Measurements from ENCODE around the gene CAPS2.

Gene CAPS2

GRCh38 chr12:75294797-75295196 is 35.3 kb downstream of the CAPS2 start:
- Histone ChIP-seq H2AFZ (ENCODE audit: low read depth, low read length, severe bottlenecking) (no peak overlapping the region), H3K9me2 (replicated peaks; ENCODE audit: insufficient read depth, low read length) (no peaks in the 10 kb centered on the region), H3K9me3 (ENCODE audit: insufficient read depth, low read length) (no peaks in the 10 kb centered on the region), H3K4me3 (ENCODE audit: insufficient read depth, low read length, poor library complexity, severe bottlenecking) (no peak overlapping the region), H3K27me3 (ENCODE audit: low read length) (no peaks in the 10 kb centered on the region), H3K36me3 (ENCODE audit: low read length) (no peaks in the 10 kb centered on the region), H3F3A (ENCODE audit: insufficient read depth) (no peaks in the 10 kb centered on the region), H3K4me2 (ENCODE audit: low read depth, low read length, poor library complexity, severe bottlenecking) (no peak overlapping the region), H4K20me1 (ENCODE audit: low read depth, low read length) (no peaks in the 10 kb centered on the region), H3K9ac (ENCODE audit: low read length) (no peak overlapping the region), H3K27ac (ENCODE audit: low read depth, low read length) (no peak overlapping the region), H3K79me2 (ENCODE audit: insufficient read depth, low read length) (no peaks in the 10 kb centered on the region)
- no peak for TF ChIP-seq CTCF (IDR thresholded peaks at IDR 0.05; ENCODE audit: insufficient read depth, low read length, poor library complexity, severe bottlenecking)
- no peak for TF ChIP-seq EZH2phosphoT487 (conservative IDR thresholded peaks at IDR 0.05; ENCODE audit: low read length)

- Histone ChIP-seq H4K20me1 (ENCODE audit: low read depth, low read length) (no peaks in the 10 kb centered on the region), H3K4me2 (ENCODE audit: low read depth, low read length, poor library complexity, severe bottlenecking) (no peak overlapping the region), H3K27me3 (ENCODE audit: low read length) (no peaks in the 10 kb centered on the region), H3F3A (ENCODE audit: insufficient read depth) (no peaks in the 10 kb centered on the region), H3K9ac (ENCODE audit: low read length) (no peak overlapping the region), H2AFZ (ENCODE audit: low read depth, low read length, severe bottlenecking) (no peak overlapping the region), H3K9me3 (ENCODE audit: insufficient read depth, low read length) (no peaks in the 10 kb centered on the region), H3K27ac (ENCODE audit: low read depth, low read length) (no peak overlapping the region), H3K9me2 (replicated peaks; ENCODE audit: insufficient read depth, low read length) (no peaks in the 10 kb centered on the region), H3K4me3 (ENCODE audit: insufficient read depth, low read length, poor library complexity, severe bottlenecking) (no peak overlapping the region), H3K36me3 (ENCODE audit: low read length) (no peaks in the 10 kb centered on the region), H3K79me2 (ENCODE audit: insufficient read depth, low read length) (no peaks in the 10 kb centered on the region)
- TF ChIP-seq EZH2phosphoT487 (conservative IDR thresholded peaks at IDR 0.05; ENCODE audit: low read length) (no peak), CTCF (IDR thresholded peaks at IDR 0.05; ENCODE audit: insufficient read depth, low read length, poor library complexity, severe bottlenecking) (no peak)
These were observed 35.8 kb downstream of the CAPS2 start for GRCh38 chr12:75294336-75294735.

DNA sequence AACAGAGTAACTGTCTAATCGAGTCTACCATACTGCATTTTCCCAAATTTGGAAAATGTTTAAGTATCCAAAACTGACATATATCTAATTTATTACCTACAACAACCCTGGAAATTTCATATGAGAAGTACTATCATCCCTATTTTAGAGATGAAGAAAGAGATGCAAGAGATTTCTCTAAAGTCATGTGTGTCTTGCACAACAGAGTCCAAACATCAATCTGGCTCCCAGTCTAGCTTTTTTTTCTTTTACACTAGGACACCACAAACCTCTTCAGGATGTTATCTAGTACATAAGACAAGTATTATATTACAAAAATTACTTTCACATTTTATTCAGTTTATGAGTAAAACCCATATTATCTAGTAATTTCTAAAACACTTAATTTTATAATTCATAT is 39.1 kb downstream of the CAPS2 start:
- no peak overlapping the region for H3K4me2 ChIP-seq (ENCODE audit: low read depth, low read length, poor library complexity, severe bottlenecking)
- no peaks in the 10 kb centered on the region for H3K9me3 ChIP-seq (ENCODE audit: insufficient read depth, low read length)
- H3K4me3 ChIP-seq (ENCODE audit: insufficient read depth, low read length, poor library complexity, severe bottlenecking): no peak overlapping the region
- TF ChIP-seq EZH2phosphoT487 (conservative IDR thresholded peaks at IDR 0.05; ENCODE audit: low read length) (no peak), CTCF (IDR thresholded peaks at IDR 0.05; ENCODE audit: insufficient read depth, low read length, poor library complexity, severe bottlenecking) (no peak)
- no peak overlapping the region for H2AFZ ChIP-seq (ENCODE audit: low read depth, low read length, severe bottlenecking)
- H3K9me2 ChIP-seq (replicated peaks; ENCODE audit: insufficient read depth, low read length): no peaks in the 10 kb centered on the region
- H3K27me3 ChIP-seq (ENCODE audit: low read length): no peaks in the 10 kb centered on the region
- H4K20me1 ChIP-seq (ENCODE audit: low read depth, low read length): no peaks in the 10 kb centered on the region
- no peak overlapping the region for H3K9ac ChIP-seq (ENCODE audit: low read length)
- no peaks in the 10 kb centered on the region for H3F3A ChIP-seq (ENCODE audit: insufficient read depth)
- no peaks in the 10 kb centered on the region for H3K79me2 ChIP-seq (ENCODE audit: insufficient read depth, low read length)
- no peak overlapping the region for H3K27ac ChIP-seq (ENCODE audit: low read depth, low read length)
- H3K36me3 ChIP-seq (ENCODE audit: low read length): no peaks in the 10 kb centered on the region

DNA sequence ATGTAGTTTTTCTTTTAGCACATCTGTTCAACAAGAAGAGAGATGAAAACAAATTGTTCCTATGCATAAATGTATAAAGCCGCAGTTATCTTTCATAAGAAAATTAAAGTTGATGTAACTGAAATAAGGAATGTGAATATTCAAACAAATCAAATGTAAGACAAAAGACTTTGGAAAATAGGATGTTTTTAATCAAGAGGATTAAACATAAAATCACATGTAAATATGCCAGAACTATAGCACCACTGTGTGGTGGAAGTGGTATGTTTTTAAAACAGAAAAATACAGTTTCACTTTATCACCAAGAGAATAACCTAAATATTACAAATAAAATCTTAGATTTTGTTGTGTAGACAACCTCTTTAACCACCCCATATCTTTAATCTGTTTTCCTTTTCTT is 40.4 kb downstream of the CAPS2 start:
- no peaks in the 10 kb centered on the region for H3K27me3 ChIP-seq (ENCODE audit: low read length)
- no peaks in the 10 kb centered on the region for H4K20me1 ChIP-seq (ENCODE audit: low read depth, low read length)
- H3K9ac ChIP-seq (ENCODE audit: low read length): no peak overlapping the region
- TF ChIP-seq CTCF (IDR thresholded peaks at IDR 0.05; ENCODE audit: insufficient read depth, low read length, poor library complexity, severe bottlenecking) (no peak), EZH2phosphoT487 (conservative IDR thresholded peaks at IDR 0.05; ENCODE audit: low read length) (no peak)
- no peaks in the 10 kb centered on the region for H3K9me3 ChIP-seq (ENCODE audit: insufficient read depth, low read length)
- no peaks in the 10 kb centered on the region for H3F3A ChIP-seq (ENCODE audit: insufficient read depth)
- H2AFZ ChIP-seq (ENCODE audit: low read depth, low read length, severe bottlenecking): no peak overlapping the region
- no peaks in the 10 kb centered on the region for H3K9me2 ChIP-seq (replicated peaks; ENCODE audit: insufficient read depth, low read length)
- H3K4me3 ChIP-seq (ENCODE audit: insufficient read depth, low read length, poor library complexity, severe bottlenecking): no peak overlapping the region
- no peak overlapping the region for H3K27ac ChIP-seq (ENCODE audit: low read depth, low read length)
- no peak overlapping the region for H3K4me2 ChIP-seq (ENCODE audit: low read depth, low read length, poor library complexity, severe bottlenecking)
- no peaks in the 10 kb centered on the region for H3K36me3 ChIP-seq (ENCODE audit: low read length)
- H3K79me2 ChIP-seq (ENCODE audit: insufficient read depth, low read length): no peaks in the 10 kb centered on the region
